HL-60 (cell line): ENCODE results near the gene CREBBP.

Source experiments
- DNase-seq, 2 experiments: peaks; one replicate each; pipeline ENCODE4 v3.0.0-alpha.2; 2010 to 2020; ENCODE audit warnings: low read depth in 1 of 2, low spot score in 1 of 2
- H3K27ac ChIP-seq: fragments of 250-450 bp; sonication (Bioruptor Pico); replicated peaks from 2 replicates; pipeline ENCODE4 v1.5.1; 2020; ENCODE audit warnings: mild to moderate bottlenecking, moderate library complexity
- H3K27me3 ChIP-seq: fragments of 250-450 bp; sonication (Bioruptor Pico); 2 replicates; pipeline ENCODE4 v1.5.1; 2021; ENCODE audit warnings: mild to moderate bottlenecking, moderate library complexity; ENCODE audit not compliant: insufficient read depth, poor library complexity, severe bottlenecking
- H3K4me3 ChIP-seq: replicated peaks from 2 replicates; pipeline ENCODE4 v1.5.1; 2011; ENCODE audit warnings: mild to moderate bottlenecking, control low read depth, low read length; ENCODE audit not compliant: insufficient read depth
- CTCF ChIP-seq: IDR thresholded peaks from one replicate; pipeline ENCODE4 v1.5.1; 2011; ENCODE audit warnings: low read length, control low read depth, inconsistent platforms; ENCODE audit not compliant: insufficient read depth
- GABPA ChIP-seq: IDR thresholded peaks from 2 replicates; pipeline ENCODE4 v1.6.1; 2012; ENCODE audit warnings: low read depth
- POLR2AphosphoS5 ChIP-seq: IDR thresholded peaks from 2 replicates; pipeline ENCODE4 v1.6.1; 2012; ENCODE audit warnings: low read depth
- REST ChIP-seq: IDR thresholded peaks from 2 replicates; pipeline ENCODE4 v1.6.1; 2012; ENCODE audit warnings: low read depth; ENCODE audit not compliant: insufficient replicate concordance
- SPI1 ChIP-seq: IDR thresholded peaks from 2 replicates; pipeline ENCODE4 v1.6.1; 2012; ENCODE audit warnings: low read depth, mild to moderate bottlenecking, borderline replicate concordance

Gene CREBBP

GRCh38 chr16:3706253-3707012 is 174.1 kb downstream of the CREBBP start:
- TF ChIP-seq REST (no peak), SPI1 (no peak), POLR2AphosphoS5 (no peak), GABPA (no peak), CTCF (no peak)
- H3K4me3 ChIP-seq: no peak overlapping the region
- H3K27me3 ChIP-seq: no peaks in the 10 kb centered on the region
- H3K27ac ChIP-seq: no peak overlapping the region
- DNase-seq: no peak

- DNase-seq: no peak
- Histone ChIP-seq H3K27me3 (no peaks in the 10 kb centered on the region), H3K4me3 (no peak overlapping the region), H3K27ac (no peak overlapping the region)
- no peak for TF ChIP-seq GABPA
- TF ChIP-seq POLR2AphosphoS5: no peak
- TF ChIP-seq REST: no peak
- TF ChIP-seq CTCF: no peak
- TF ChIP-seq SPI1: no peak
These were observed 178.4 kb downstream of the CREBBP start for GRCh38 chr16:3702082-3702481.

- DNase-seq: no peak
- no peaks in the 10 kb centered on the region for H3K27me3 ChIP-seq
- no peak overlapping the region for H3K4me3 ChIP-seq
- no peak for TF ChIP-seq GABPA
- no peak for TF ChIP-seq REST
- TF ChIP-seq SPI1: no peak
- TF ChIP-seq POLR2AphosphoS5: no peak
- no peak for TF ChIP-seq CTCF
- H3K27ac ChIP-seq: no peak overlapping the region
These were observed 179.0 kb downstream of the CREBBP start for GRCh38 chr16:3701531-3701930.
